NK-92 treated with Interleukin-12 subunit alpha and Interleukin-12 subunit beta, amount 100 ng/mL, for 24 hours (cell line): ENCODE results near the gene ZCCHC7.

Experiments
- DNase-seq: peaks from one replicate; lab custom pipeline; 2025; lab: John Stamatoyannopoulos, UW

ZCCHC7 gene

DNA sequence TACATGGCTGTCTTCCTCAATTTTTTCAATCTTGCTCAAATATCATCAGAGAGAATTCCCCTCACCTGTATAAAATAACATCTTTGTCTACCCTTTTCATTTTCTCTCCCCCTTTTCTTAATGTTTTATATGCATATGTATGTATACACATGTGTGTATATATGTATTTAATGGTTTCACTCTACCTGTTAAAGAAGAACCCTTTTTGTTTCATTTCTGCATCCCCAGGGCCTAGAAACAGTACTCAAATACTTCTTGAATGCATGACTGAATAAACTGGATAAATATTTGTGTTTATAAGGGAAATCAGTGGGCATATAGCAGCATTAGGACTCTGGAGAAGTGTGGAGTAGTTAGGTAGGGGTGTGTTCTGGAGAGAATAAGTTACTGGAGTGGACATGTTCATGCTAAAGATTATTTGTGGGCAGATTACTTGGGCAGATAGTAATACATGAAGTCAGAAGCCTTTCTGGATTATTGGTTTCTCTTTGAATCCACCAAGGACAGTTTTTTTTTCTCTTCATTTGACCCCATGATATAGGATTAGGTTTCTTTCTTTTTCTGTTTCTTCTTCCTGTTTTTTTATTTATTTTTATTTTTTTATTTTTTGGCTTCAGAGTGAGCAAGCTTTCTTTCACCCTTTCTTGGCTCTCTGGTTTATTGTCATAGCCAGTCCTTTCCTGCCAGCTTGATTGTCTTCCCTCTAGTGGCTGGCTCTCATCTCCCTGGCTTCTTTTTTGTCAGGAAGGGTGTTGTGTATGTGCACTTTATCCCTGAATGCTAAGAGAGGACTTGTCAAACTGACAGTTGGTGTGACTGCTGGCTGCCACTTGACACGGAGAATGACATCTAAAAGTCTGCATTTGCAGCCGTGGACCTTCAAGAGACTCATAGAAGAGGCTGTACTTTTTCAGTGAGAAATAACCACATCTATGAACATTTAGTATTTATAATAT lies 89.3 kb downstream of the ZCCHC7 start:
- DNase-seq: no peak

DNA sequence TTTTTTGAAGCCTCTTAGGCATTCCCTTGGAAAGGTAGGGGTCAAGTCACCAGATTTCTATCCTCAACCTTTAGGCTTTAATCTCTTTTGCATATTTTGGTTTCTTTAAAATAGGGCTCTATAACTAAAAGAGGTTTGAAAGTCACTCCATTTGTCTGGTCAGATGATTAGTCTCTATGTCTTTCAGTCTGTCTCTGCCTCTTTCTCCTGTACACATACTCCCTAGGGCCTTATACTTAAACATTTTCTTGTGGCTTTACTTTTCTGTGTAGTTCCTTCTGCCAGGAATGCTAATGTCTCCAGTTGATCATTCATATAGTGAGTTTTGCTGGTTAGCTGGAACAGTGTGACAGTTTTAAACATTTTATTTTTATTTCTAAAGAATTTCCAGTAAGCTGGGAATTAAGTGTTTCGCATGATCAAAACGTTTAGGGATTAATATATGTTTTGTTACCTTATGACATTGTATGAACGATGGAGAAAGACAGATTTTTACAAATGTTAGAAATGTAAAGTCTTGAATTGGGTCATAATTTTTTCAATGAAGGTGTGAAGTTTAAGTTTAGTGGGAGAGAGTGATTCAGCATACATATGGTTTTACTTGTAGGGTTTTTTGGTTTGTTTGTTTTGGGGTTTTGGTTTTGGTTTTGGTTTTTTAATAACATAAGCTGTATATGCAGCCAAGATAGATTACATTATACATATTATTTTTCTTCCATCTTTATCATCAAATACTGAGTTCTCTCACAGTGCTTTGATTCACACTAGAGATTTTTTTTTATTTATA lies 90.6 kb downstream of the ZCCHC7 start:
- no peak for DNase-seq

- DNase-seq: no peak
These were observed 92.1 kb downstream of the ZCCHC7 start for GRCh38 chr9:37212435-37212834.

DNA sequence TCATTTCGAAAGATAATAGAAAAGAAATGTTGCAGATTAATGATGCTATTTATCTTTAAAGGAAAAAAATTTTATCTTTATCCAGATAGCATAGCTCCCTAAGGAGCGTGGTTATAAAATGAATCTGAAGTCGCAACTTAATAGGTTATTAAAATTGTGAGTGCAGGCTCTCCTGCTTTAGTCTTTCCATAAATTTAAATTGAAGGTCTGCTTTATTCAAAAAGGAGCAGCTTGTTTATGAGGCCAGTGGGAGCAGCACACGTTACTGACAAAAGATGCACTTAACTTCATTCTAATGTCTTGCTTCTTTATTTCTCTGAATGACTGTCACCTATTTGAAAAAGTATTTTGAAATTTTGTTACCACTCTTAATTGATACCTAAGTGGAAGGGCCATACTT lies 95.0 kb downstream of the ZCCHC7 start:
- DNase-seq: no peak

DNA sequence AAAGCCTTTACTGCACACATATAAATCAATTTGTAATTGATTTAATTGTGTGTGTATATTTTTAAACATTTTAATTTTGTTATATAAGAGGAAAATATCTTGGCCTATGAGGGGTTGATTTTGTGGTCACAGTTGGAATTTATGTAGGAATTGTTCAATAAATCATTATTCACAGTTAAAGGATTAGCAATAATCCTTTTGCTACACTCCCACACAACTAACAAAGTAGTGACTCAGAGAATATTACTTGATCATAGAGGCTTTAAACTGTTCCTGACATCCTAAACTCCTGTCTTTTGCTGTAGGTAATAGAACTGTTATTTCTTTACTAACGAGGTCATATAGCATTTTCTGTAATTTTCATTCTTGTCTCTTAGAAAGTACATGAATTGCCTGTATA lies 95.5 kb downstream of the ZCCHC7 start:
- no peak for DNase-seq

DNA sequence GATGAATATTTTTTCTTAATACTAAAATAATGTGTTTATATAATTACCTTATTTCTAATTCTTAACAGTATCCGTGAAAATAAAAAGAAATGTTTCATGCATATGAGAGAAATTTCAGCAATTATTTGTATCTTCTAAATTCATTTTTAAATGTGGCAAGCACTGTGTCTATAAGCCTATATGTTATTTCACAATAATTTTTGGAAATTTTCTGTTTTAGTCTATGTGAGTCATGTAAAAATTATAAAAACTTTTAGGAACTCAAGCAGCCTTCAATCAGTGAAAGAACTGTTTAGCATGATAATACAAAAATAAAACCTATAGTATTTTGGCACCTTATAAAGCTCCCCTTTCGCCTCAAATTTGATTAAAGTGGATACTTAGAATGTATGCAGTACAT lies 96.8 kb downstream of the ZCCHC7 start:
- DNase-seq: no peak

DNA sequence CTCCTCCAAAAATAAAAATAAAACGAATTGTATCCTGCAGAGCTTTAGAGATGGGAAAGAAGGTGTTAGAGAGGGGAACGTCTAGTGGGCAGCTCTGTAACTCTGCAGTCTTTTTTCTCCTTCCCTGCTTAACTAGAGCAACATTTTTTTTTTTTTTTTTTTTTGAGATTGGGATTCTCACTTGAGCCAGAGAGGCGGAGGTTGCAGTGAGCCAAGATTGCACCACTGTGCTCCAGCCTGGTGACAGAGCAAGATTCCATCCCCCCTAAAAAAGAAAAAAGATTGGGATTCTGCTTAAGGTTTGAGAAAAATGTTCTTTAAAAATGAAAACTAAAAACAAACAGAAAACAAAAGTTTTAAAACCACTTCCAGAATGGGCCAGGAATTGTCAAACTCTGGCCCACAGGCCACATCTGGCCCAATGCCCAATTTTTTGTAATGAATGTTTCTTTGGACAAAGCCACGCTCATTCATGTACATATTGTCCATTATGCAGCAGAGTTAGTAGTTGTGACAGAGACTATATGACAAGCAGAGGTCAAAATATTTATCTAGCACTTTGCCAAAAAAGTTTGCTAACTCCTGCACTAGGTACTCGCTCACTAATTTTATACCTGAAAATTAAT lies 98.5 kb downstream of the ZCCHC7 start:
- no peak for DNase-seq

- no peak for DNase-seq
These were observed 100.6 kb downstream of the ZCCHC7 start for GRCh38 chr9:37220971-37221370.

DNA sequence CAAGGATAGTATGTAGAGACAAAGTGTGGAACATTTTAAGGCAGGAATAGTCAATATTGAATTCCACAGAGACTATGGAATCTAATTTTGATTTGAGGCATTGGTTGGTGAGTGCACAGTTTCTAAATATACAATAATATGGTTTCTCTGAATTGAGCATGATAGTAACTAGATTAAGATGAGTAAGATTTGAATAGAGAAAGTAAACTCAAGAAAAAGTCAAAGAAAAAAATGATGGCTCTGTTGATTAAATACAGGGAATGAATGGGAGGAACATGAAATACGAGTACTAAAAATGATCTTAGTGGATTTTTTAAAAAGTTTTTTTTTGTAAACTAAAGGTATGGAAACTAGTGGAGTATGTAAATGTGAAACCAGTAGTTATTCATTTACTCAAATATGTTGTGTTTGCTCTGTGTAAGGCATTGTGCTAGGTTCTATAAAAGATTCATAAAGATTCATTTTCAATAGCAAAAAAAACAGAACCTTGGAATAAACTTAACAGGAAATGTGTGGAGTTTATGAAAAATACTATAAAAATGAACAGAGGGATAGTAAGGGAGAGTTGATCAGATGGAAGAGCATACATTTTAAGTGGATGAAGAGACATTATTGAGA lies 101.2 kb downstream of the ZCCHC7 start:
- no peak for DNase-seq

DNA sequence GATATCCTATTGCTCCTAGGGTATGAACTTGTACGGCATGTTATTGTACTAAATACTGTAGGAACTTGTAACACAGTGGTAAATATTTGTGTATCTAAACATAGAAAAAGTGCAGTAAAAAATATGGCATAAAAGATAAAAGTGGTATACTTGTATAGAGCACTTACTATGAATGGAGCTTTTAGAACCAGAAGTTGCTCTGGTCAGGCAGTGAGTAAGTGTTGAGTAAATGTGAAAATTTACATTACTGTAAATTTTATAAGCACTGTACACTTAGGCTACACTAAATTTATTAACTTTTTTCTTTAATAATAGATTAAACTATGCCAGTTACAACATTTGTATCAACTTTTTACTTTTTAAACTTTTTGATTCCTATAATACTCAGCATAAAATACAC lies 109.1 kb downstream of the ZCCHC7 start:
- no peak for DNase-seq

DNA sequence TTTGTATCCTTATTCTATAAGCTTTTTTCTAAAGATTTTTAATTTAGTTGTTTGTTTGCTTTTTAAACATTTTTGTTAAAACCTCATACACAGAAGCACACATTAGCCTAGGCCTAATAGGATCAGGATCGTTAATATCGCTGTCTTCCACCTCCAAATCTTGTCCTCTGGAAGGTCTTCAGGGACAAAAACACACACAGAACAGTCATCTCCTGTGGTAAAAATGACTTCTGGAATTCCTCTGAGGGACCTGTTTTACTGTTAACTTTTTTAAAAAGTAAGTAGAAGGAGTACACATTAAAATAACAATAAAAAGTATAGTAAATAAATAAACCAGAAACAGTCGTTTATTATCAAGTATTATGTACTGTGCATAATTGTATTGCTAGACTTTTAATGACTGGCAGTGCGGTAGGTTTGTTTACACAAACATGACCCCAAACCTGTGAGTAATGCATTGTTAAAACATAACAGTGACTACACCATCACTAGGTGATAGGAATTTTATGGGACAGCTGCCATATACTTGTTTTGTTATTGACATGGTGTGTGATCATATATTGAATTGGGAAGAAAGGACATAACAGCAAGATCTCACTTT lies 109.6 kb downstream of the ZCCHC7 start:
- DNase-seq: no peak

GRCh38 chr9:37236822-37237221 lies 116.4 kb downstream of the ZCCHC7 start:
- no peak for DNase-seq

DNA sequence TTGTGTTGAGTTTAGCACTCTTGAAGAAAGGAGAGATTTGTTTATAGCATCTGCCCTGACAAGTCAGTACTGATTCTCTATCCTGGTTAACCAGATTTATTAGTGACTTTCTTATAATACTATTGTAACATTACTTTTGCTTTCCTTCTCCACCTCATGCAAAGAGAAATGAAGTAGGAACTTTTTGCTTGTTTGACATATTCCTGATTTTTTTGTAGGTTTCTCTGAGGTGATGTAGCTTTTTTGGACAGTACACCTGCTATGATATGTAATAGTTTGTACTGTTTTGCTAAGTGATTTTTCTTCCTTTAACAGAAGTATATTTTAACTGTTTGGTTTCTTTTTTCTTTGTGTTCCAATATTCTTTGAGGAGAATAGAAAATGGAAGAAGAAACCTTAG lies 117.7 kb downstream of the ZCCHC7 start:
- no peak for DNase-seq

- DNase-seq: no peak
These were observed 119.0 kb downstream of the ZCCHC7 start for GRCh38 chr9:37239224-37239859.

GRCh38 chr9:37239921-37240320 lies 119.5 kb downstream of the ZCCHC7 start:
- no peak for DNase-seq

GRCh38 chr9:37241340-37241739 lies 121.0 kb downstream of the ZCCHC7 start:
- DNase-seq: no peak

DNA sequence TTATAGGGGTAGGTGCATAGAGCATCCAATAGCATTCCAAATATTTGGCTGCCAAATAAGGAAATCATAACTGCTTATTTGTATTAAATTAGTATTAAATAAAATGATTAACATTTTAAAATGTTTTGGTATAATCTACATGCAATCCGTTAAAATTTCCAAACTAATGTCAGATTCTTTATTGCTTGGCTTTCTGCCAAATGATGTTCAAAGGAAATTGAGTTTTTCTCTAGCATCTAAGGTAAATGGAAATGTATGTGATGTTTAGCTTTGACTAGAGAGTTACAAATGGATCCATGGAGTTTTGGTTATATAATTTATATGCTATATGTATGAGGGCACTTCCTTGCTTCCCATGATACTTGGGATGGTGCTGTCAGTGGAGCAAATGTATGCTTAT lies 121.7 kb downstream of the ZCCHC7 start:
- no peak for DNase-seq

DNA sequence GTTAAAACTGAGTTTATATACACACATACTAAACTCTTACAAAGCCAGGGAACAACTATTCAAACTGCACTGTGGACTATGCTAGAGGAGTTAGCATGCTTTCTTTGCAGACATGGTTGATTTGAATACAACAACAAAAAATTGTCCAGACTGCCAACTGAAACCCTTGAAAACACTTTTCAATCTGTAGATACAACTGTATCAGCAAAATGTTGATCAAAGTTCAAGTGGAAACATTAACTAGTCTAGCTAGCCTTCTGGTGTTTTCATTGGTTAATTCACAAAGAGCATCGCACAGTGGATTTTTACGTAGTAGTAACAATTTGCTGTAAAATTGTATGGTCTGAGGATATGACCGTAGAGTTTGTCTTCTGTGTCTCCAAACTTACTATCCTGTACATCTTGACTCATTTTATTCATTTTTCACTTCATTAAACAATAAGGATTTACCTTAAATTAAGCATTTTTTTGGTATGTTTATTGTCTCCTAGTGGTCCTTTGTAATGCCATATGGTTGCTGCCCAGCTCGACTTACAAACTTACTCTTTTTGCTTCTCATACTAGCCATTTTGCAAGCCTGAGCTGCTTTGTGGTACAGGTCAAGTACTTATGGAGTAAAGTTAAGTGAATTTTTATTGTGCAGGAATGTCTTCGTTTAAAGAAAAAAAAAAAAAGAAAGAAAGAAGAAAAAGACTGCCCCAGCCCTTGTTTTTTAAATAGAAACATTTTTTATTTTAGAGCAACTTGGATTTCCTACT lies 123.4 kb downstream of the ZCCHC7 start:
- no peak for DNase-seq

DNA sequence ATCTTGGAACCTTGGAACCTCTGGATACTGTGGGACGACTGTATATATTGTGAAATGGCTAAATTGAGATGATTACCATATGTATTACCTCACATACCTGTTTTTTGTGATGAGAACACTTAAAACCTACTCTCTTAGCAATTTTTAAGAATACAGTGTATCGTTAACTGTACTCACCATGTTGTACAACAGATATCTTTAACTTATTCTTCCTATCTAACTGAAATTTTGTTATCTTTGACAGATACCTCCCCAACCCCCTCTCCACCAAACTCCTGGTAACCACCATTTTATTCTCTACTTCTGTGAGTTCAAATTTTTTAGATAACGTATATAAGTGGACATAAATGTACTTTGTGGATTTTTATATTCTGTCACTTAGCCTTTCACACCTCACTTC lies 126.5 kb downstream of the ZCCHC7 start:
- no peak for DNase-seq

GRCh38 chr9:37248651-37249163 lies 128.3 kb downstream of the ZCCHC7 start:
- no peak for DNase-seq
